Left lung (tissue), 10 donors: ENCODE results near the gene ERCC4. TPM values are rescaled to one million over a fixed set of nuclear protein-coding genes. Genes with fewer than 3 reads are reported as not detected.

ENCODE experiments used
- ATAC-seq: fragments of 200-7000 bp; cut with Tn5 transposase; one replicate; pipeline ENCODE4 v1.9.1; 2020; ENCODE audit warnings: moderate library complexity
- DNase-seq, 4 donors: peaks; one replicate each; pipeline ENCODE4 v3.0.0-alpha.2; 2013 to 2020
- H3K27ac ChIP-seq, 2 donors: fragments of 200-600 bp; sonication (generic) in 1 of 2; one replicate each; pipeline versions ENCODE4 v1.5.0 to v1.8.0; 2020 to 2021
- H3K27me3 ChIP-seq, 2 donors: fragments of 200-600 bp; sonication (generic) in 1 of 2; one replicate each; pipeline versions ENCODE4 v1.5.0 to v1.8.0; 2020 to 2021
- H3K36me3 ChIP-seq, 2 donors: fragments of 200-600 bp; sonication (generic) in 1 of 2; one replicate each; pipeline versions ENCODE4 v1.5.0 to v1.8.0; 2020 to 2021
- H3K4me1 ChIP-seq, 2 donors: fragments of 200-600 bp; one replicate each; pipeline ENCODE4 v1.8.0; 2021
- H3K4me3 ChIP-seq, 2 donors: fragments of 200-600 bp; sonication (generic) in 1 of 2; one replicate each; pipeline versions ENCODE4 v1.5.0 to v1.8.0; 2020 to 2021; ENCODE audit warnings: mild to moderate bottlenecking in 1 of 2
- H3K9me3 ChIP-seq, 2 donors: fragments of 200-600 bp; sonication (generic) in 1 of 2; one replicate each; pipeline versions ENCODE4 v1.5.0 to v1.8.0; 2020 to 2021
- CTCF ChIP-seq, 2 donors: fragments of 200-600 bp; sonication (generic) in 1 of 2; IDR thresholded peaks; one replicate each; pipeline versions ENCODE4 v1.5.0 to v1.8.0; 2021; ENCODE audit warnings: antibody characterized with exemption in 2 of 2
- intact Hi-C, 2 donors: fragments of 100-400 bp; cut with DNase I; formaldehyde crosslinking; loops; one replicate each; pipeline versions ENCODE4 v1.11.2 to v1.14.2; 2022
- polyA plus RNA-seq, 6 donors: library from polyadenylated mRNA; unstranded; fragments of 120-200 nt; gene quantifications; one replicate each; pipeline ENCODE4 v1.2.1, GENCODE V29; 2013; ENCODE audit not compliant: insufficient read length in 6 of 6
- total RNA-seq, 2 donors: library from RNA; stranded (reverse); fragmentation: NEBNext Ultra II Directional; extraction: Animal tissue kit (Norgen Biotek cat#: 25700); gene quantifications; one replicate each; pipeline ENCODE4 v1.2.1, GENCODE V29; 2021
- donor health status: DM: no; HTN: yes; CAD: no.
- donor health status: DM: no; HTN: no; CAD: no.

The ERCC4 gene
- total and polyA plus RNA-seq, 8 donors, result 10.7 to 20.1 (median 16.4) TPM

GRCh38 chr16:13951611-13952010, 31.7 kb downstream of the ERCC4 start:
- no peak for TF ChIP-seq CTCF (IDR thresholded peaks at IDR 0.05)
- Histone ChIP-seq H3K4me3 (no peak overlapping the region), H3K36me3 (peaks cover 0 to 22% of the 10 kb centered on the region in 2 donors), H3K4me1 (peaks cover 0 to 6% of the 10 kb centered on the region in 2 donors), H3K27me3 (no peaks in the 10 kb centered on the region), H3K27ac (no peak overlapping the region), H3K9me3 (no peaks in the 10 kb centered on the region)
- ATAC-seq (no peak), DNase-seq (peak in 1 of 4 donors; percentile 24)
- intact Hi-C loops, result no loop called here

- H3K27ac ChIP-seq, result no peak overlapping the region
- no peak for DNase-seq
- no peak for ATAC-seq
- H3K9me3 ChIP-seq, result no peaks in the 10 kb centered on the region
- no peak for TF ChIP-seq CTCF (IDR thresholded peaks at IDR 0.05)
- H3K36me3 ChIP-seq, result peaks cover 0 to 8% of the 10 kb centered on the region in 2 donors
- no peak overlapping the region for H3K4me3 ChIP-seq
- H3K4me1 ChIP-seq, result peaks cover 8 to 25% of the 10 kb centered on the region in 2 donors
- intact Hi-C loops, result no loop called here
- no peaks in the 10 kb centered on the region for H3K27me3 ChIP-seq
These were observed 33.5 kb downstream of the ERCC4 start for GRCh38 chr16:13953501-13953900.

- Histone ChIP-seq H3K27ac (peak overlapping the region; percentile 88), H3K36me3 (no peaks in the 10 kb centered on the region), H3K9me3 (no peaks in the 10 kb centered on the region), H3K4me1 (peaks cover 8 to 28% of the 10 kb centered on the region in 2 donors), H3K27me3 (no peaks in the 10 kb centered on the region), H3K4me3 (peak overlapping the region in 1 of 2 donors; percentile 15)
- TF ChIP-seq CTCF (IDR thresholded peaks at IDR 0.05), result no peak
- intact Hi-C loops, result no loop called here
- DNase-seq (no peak), ATAC-seq (no peak)
These were observed 36.8 kb downstream of the ERCC4 start for GRCh38 chr16:13956635-13957196.

GRCh38 chr16:13957197-13958078, 37.5 kb downstream of the ERCC4 start:
- Histone ChIP-seq H3K27me3 (no peaks in the 10 kb centered on the region), H3K4me3 (peak overlapping the region in 1 of 2 donors; percentile 15), H3K36me3 (no peaks in the 10 kb centered on the region), H3K27ac (peak overlapping the region; percentile 88), H3K9me3 (no peaks in the 10 kb centered on the region), H3K4me1 (peaks cover 8 to 28% of the 10 kb centered on the region in 2 donors)
- DNase-seq (peak; percentile 71 to 83 (median 78)), ATAC-seq (peak; percentile 92)
- no peak for TF ChIP-seq CTCF (IDR thresholded peaks at IDR 0.05)
- intact Hi-C loops, result no loop called here

- no peak overlapping the region for H3K4me3 ChIP-seq
- no peak for DNase-seq
- ATAC-seq, result no peak
- no peak for TF ChIP-seq CTCF (IDR thresholded peaks at IDR 0.05)
- intact Hi-C loops, result no loop called here
- H3K9me3 ChIP-seq, result no peaks in the 10 kb centered on the region
- H3K4me1 ChIP-seq, result peaks cover 8 to 28% of the 10 kb centered on the region in 2 donors
- no peaks in the 10 kb centered on the region for H3K27me3 ChIP-seq
- H3K36me3 ChIP-seq, result no peaks in the 10 kb centered on the region
- peak overlapping the region; percentile 88 for H3K27ac ChIP-seq
These were observed 38.5 kb downstream of the ERCC4 start for GRCh38 chr16:13958474-13958873.
